HG02885 (cell line): ENCODE data around the gene TPBGL.

Source experiments
- ATAC-seq: cut with Tn5 transposase; IDR thresholded peaks from one replicate; pipeline ENCODE4 v1.9.1; 2021; ENCODE audit warnings: mild to moderate bottlenecking; ENCODE audit not compliant: unreplicated experiment, poor library complexity

TPBGL gene, protein sequence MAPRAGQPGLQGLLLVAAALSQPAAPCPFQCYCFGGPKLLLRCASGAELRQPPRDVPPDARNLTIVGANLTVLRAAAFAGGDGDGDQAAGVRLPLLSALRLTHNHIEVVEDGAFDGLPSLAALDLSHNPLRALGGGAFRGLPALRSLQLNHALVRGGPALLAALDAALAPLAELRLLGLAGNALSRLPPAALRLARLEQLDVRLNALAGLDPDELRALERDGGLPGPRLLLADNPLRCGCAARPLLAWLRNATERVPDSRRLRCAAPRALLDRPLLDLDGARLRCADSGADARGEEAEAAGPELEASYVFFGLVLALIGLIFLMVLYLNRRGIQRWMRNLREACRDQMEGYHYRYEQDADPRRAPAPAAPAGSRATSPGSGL

DNA sequence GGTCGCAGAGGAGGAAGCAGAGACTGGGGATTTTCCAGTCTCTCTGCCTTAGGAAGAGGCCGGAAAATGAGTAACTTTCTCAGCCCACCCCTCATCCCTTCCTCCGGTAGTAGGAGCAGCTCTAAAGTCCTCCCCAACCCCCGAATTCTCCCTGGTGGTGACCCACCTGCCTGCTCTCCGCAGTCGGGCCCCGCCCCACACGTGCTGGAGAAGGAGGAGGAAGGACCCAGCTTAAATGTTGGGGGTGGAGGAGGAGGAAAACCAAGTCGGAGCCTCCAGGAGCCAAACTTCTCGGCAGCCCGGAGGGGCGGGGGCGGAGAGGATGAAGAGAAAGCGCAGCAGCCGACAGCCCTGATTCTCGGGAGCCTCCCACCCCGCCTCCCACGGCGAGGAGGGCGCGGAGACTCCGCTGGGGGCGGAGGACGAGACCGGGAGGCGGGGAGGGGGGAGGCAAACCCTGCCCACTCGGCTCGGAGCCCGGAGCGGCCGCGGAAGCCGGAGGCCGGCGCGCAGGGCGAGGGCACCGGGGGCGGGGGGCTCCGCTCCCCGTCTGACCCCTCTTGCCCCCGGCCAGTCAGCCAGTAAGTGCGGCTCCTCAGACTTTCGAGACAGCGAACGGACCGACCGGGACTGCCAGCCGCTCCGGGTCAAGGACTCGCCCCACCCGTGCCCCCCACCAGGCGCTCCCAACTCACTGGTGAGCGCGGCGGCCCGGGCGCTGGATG, at the start of gene TPBGL:
Gene TPBGL (plus strand): TSS at position 464 of the 725 bp plus-strand sequence. CDS start 276 bp downstream, outside the sequence.
- ATAC-seq = no peak

DNA sequence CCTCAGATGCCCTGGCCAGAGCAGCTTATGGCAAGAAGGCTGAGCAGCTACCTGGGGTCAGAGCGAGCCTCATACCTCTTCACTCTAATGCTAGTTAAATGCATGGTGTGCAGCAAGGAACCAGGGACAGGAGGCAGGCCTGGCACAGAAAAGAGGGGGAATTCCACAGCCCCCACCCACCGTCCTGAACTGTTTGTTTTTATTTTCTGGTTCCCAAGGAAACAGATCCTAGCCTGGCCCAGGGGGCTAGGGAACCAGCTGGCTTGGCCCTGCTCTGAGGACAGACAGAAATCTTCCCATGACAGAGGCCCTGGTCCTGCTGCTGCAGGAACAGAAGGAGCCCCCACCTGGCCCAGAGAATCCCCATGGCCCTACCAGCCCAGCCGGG, 49.2 kb upstream of the TPBGL start:
- no peak for ATAC-seq

DNA sequence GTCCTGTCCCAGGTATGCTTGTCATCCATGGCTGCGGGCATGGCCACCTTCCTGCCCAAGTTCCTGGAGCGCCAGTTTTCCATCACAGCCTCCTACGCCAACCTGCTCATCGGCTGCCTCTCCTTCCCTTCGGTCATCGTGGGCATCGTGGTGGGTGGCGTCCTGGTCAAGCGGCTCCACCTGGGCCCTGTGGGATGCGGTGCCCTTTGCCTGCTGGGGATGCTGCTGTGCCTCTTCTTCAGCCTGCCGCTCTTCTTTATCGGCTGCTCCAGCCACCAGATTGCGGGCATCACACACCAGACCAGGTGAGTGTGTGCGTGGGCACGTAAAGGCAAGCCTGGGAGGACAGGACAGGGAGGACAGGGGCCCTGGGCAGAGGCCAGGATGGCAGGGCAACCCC, 47.3 kb upstream of the TPBGL start:
- no peak for ATAC-seq

DNA sequence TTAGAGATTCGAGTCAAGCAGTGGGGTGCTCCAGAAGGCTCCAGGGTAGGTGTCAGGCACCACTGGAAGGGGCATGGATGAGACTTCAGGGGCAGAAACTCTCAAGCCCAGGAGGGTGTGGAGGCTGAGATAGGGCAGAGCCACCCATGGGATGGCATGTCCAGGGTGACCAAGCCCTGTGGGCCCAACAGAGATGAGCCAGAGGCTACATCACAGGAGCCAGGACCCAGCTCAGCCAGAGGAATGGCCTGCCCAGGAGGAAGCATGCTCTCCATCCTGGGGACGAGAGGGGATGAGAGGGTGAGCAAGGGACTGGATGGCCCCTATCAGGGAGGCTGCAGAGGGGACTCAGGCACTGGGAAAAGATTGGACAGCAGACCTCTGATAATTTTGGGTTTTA, 46.9 kb upstream of the TPBGL start:
- ATAC-seq = no peak

DNA sequence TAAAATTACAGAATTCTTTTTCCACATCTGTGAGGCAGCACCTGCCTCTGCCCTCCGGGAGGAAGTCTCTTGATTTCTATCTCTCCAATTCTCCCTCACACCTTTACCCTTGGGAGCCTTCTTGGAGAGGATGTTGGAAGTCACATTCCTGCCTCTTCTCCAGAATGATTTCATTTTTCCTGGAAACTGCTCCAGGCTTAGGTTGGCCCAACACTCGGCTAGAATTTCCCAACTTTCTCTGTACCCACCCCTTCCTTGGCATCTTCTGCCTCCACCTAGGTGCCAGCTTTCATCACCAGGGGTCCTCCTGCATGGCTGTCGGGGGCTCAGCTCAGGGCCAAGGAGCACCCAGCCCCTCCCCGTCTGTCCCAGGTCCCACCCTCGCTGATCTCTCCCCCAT, 46.4 kb upstream of the TPBGL start:
- no peak for ATAC-seq

DNA sequence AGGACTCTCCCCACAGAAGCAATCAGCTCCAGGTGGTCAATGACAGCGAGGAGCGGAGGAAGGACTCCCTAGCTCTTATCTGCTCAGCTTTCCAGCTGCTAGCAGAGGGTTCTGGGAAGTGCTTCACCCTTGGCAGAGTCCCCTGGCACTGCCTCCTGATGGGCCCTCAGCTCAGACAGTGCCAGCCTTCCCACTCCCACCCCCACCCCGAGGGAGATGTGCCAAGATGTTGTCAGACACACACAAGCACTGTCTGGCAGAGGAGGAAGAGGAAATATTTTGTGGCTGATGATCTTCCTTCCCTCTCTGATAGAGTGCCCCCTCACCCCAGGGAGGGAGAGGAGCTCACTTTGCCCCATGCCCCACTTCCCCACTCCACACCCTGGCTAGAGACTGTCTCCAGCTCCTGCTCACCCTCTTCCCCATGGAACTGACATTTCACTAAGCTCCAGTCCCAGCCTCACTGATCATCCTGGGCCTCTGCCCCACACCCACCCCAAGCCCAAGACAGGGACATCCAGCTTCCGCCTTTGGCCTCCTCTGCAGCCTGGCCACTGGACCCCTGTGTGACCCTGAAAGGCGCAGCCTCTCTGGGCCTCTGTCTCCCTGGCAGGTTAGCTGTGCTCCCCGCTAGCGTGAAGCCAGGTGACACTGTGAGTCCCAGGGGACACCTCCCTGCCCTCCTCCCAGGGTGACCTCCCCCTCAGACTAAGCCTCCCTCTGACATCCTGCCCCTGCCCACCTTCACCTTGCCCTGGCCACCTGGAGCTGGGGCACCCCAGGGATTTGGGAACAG, 45.2 kb upstream of the TPBGL start:
- no peak for ATAC-seq

DNA sequence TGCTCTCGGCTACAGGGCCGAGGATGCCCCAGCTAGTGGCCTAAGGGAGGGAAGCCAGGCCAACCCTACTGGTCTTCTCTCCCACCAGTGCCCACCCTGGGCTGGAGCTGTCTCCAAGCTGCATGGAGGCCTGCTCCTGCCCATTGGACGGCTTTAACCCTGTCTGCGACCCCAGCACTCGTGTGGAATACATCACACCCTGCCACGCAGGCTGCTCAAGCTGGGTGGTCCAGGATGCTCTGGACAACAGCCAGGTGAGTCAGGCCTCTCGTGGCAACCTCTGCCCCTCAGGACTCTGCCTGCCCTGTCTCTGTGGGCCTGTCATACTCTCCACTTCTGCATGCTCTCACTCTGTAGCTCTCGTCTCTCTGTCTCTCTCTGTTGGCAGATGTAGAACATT, 44.1 kb upstream of the TPBGL start:
- no peak for ATAC-seq

DNA sequence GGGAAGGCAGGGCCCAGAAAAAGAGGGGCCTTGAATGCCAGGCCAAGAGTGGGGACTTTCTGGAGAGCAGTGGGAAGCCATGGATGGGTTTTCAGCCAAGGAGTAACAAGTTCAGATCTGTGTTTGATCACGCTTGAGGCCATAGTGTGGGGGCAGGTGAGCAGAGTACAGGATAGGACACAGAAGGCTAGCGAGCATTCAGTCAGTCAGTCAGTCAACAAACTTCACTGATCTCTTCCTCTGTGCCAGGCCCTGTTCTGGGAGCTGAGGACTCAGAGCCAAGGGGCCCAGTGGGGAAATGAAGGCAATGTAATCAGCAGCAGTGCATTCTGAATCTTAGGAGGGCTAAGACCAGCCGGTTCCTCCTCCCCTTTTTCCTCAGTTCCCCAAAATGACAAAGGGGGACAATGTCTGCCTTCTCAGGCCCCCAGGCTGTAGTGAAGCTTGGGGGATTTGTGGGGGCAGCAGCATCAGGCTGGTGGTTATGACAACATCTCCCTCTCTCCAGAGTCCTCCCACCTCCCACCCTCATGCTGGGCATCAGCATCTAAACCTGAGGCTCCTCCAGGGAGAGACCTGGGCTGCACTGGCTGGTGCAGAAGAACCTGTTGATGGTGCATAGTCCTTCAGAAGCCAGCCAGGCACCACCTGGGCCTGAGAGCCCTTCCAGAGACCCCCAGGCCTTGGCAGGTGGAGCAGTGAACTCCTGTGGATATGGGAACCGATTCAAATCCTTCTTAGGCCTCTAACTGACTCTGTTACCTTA, 42.9 kb upstream of the TPBGL start:
- no peak for ATAC-seq

DNA sequence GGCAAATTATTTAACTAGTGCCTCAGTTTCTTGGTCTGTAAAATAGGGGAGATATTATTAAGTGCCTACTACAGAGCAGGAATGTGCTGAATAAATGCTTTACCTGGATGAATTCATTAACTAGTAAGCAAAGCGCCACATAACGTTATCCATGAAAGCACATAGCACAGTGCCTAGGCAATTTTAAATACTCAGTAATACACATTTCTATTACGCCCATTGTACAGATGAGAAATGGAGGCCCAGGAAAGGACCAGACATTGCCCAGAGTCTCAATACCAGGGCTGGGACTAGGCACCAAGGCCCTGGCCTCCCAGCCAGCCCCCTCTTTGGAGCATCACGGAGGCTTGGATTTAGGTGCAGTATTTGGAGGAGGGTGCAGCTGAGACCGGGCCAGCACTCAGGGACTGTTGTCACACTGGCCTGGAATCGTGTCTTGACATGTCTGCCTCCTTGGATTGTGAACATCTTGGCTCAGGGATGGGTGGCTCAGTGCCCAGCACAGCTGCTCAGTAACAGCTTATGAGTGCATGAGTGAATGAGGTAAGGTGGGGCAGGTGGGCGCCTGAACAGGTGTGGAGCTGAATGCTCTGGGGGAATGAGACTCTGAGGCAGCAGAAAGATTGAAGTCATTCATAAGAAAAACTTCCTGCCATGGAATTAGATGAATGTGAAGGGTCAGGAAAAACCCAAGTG, 42.1 kb upstream of the TPBGL start:
- no peak for ATAC-seq

DNA sequence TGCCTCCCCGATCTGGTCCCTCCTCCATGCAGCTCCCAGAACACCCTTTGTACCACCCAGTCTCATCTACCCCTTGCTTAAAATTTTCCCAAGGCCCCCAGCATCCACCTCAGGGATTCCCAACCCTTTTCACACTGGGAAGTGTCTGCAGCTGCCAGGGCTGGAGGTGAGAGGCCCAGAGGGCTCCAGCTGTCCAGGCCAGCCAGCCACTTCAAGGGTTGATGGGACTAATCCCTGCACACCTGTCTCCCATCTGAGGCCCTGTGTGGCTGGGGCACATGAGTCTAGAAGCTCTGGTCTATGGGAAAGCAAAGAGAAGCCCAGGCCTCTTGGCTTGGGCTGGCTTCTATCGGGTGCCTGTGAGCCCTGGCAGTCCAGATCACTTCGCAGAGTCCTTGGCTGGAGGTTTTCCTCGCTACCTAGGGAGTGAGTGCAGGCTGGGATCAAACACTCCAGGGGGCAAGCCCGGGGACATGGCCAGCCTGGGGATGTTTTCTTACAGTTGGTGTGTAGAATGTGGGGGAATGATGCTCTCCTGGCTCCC, 41.1 kb upstream of the TPBGL start:
- ATAC-seq = no peak

DNA sequence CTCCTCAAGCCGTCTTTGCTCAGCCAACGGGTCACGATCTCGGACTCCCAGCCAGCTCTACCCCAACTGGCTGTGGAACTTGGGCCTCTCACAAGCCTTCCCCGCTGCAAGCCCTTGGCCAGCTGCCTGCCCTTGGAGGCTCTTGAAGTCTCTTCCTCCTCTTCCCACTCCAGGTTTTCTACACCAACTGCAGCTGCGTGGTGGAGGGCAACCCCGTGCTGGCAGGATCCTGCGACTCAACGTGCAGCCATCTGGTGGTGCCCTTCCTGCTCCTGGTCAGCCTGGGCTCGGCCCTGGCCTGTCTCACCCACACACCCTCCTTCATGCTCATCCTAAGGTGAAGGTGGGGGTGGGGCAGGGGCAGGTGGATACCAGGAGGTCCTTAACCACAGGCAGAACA, 40.5 kb upstream of the TPBGL start:
- ATAC-seq = no peak

DNA sequence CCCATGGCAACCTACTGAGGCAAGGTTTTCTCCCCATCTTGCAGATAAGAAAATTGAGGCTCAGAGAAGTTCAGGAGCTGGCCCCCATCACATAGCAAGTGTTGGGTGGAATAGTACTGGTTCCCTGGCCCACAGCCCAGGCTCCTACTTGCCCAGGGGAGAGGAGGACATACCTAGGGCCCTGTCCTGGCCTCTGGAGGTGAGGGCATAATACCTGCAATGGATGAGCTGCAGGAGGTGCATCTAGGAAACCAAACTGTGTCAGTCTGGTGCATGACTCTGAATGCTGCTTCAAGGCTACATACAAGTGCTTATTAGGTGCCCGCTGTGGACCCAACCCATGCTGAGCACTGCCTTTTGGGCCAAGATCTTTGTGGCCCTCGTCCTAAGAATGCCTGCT, 40.0 kb upstream of the TPBGL start:
- no peak for ATAC-seq

DNA sequence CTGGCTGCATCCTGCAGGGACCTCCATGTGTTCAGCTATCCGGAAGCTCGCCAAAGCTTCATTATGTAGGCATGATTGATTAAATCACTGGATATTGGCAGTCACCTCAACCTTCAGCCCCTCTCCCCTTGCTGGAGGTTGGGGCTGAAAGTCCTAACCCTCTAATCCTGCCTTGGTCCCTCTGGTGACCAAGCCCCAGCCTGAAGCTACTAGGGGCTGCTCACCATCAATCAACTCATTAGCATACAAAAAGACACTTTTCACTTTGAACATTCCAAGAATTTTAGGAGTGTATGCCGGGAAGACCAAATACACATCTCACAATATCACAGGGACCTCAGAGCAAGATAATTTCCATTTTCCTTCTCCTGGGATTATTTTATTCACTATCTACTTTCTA, 38.8 kb upstream of the TPBGL start:
- ATAC-seq = no peak

DNA sequence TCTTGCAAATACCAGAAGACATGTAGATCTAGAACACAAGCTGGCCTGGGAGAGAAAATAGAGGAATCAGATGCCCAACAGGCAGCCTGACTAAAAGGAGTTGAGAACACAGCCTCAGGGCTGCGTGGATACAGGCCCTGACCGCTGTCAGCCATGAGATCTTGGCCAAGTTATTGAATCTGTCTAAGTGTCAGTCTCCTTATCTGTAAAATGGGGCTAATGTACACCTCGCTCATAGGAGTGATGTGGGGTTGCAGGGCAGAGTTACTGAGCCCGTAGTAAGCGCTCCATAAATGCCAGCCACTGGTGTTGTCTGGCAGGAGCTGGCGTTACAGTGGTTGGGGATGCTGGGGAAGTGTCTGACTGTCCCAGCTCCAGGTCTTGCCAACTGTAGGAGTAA, 38.4 kb upstream of the TPBGL start:
- no peak for ATAC-seq

DNA sequence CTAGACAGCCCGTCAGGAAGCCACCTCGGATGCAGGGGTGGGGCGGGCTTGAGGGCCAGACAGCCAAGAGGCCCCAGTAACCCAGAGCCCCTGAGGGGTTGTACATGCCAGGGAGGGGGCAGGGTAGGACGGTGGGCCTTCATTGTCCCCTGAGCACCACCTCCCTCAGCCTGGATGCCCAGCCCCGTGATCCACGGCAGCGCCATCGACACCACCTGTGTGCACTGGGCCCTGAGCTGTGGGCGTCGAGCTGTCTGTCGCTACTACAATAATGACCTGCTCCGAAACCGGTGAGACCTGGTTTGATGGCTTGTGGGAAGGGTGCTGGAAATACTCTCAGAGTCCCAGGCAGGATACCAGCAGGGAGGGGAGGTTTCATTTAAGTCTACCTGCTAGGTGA, 37.4 kb upstream of the TPBGL start:
- no peak for ATAC-seq

DNA sequence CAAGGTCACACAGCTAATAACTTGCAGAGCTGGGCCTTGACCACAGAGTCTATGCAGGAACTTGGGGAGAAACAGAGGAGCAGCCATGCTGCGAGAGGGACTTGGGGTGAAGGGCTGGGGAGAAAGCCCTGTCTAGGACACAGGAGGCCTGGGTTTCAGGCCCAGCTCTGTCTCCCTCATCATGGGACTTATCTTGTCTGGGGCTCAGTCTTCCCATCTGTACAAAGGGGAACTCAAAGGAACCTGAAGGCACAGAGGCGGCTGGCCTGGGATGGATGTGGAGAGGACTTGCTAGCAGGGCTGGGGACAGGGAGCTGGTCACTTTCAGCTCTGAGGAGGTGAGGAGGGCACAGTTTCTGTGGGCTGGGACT, 36.9 kb upstream of the TPBGL start:
- no peak for ATAC-seq

DNA sequence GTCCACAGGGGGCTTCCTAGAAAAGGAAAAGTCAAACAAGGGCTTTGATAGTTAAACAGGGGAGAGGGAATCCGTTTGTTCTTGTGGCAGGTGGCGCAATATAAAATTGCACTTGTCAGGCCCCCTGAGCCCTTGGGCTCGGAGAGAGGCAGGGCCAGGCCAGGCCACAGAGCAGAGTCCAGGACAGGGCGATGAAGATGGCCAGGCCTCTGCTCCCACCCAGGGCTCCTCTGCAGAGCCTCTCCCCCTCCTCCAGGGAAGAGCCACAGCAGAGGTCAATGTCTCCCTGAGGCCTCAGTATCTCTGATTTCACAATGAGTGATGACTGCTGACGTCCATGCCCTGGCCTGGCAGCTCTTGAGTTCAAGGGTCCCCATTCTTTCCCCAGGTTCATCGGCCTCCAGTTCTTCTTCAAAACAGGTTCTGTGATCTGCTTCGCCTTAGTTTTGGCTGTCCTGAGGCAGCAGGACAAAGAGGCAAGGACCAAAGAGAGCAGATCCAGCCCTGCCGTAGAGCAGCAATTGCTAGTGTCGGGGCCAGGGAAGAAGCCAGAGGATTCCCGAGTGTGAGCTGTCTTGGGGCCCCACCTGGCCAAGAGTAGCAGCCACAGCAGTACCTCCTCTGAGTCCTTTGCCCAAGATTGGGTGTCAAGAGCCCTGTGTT, 36.4 kb upstream of the TPBGL start:
- no peak for ATAC-seq

DNA sequence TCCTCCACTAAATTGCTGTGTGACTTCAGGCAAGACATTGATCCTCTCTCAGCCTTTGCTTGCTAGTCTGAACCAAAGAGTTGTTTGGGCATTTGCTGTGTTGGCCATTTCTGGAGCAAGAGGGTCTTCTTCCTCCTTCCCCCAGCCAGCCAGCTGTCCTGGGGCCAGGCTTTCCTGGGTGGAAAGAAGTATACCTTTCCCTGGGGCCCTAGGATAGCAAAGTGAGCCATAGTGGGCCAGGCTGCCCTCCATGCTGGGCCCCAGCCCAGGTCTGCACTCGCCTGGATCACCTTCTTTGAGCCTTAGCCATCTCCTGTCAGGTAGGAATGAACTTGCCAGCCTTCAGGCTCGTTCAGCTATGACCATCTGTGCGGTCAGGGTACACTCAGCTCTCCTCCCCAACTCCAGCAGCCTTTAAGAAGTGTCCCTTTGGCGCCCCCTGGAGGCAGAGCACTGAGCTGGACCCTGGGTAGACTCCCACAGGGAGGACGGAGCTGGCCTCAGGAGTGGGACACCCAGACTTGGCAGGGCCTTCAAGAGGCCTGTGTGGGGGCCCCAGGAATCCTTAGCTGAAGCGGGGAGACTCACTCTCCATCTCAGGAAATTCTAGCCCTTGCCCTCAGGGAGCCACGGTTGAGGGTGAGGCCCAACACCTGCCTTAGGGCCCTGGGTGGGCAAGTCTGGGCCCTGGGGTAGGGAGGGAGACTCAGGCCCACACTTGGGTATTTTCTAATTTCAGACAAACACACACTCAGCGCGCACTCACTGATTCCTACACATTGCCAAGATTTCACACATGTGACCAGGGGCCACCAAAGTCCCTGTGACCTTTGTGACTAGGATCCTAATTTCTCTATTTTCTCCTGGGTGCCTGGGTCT, 35.6 kb upstream of the TPBGL start:
- peak; percentile 66 for ATAC-seq
